Epidermal melanocyte (primary cell): ENCODE results near the gene FN3KRP.

Experiments
- DNase-seq: peaks from one replicate; pipeline ENCODE4 v3.0.0; 2011; ENCODE audit warnings: low spot score; ENCODE audit not compliant: insufficient read length

Gene FN3KRP

DNA sequence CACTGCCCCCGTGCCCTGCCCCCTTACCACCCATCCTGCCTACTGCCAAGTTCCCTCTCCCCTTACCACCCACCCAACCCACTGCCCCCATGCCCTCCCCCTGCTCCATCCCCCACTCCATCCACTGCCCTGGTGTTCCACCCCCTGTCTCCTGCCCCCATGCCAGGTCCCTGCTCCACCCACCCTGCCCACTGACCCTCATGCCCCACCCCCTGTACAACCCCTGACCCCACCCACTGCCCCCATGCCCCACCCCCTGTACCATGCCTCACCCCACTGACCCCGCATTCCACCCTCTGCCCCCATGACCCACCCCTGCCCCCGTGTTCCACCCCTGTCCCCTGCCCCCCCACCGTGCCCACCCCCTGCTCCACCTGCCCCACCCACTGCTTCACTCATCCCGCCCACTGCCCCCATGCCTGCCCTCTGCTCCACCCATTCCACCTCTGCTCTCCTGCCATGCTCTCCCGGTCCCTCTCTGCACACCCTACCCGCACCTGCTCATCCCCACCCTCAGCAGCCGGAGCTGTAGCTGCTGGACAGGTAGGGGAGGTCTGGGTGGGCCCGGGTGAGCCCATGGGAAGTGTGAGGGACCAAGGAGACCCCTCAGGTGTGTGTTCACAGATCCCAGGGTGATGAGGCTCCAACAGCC is 7.4 kb upstream of the FN3KRP start:
- DNase-seq, result no peak

GRCh38 chr17:82709676-82710498 is 6.6 kb upstream of the FN3KRP start:
- DNase-seq, result no peak

DNA sequence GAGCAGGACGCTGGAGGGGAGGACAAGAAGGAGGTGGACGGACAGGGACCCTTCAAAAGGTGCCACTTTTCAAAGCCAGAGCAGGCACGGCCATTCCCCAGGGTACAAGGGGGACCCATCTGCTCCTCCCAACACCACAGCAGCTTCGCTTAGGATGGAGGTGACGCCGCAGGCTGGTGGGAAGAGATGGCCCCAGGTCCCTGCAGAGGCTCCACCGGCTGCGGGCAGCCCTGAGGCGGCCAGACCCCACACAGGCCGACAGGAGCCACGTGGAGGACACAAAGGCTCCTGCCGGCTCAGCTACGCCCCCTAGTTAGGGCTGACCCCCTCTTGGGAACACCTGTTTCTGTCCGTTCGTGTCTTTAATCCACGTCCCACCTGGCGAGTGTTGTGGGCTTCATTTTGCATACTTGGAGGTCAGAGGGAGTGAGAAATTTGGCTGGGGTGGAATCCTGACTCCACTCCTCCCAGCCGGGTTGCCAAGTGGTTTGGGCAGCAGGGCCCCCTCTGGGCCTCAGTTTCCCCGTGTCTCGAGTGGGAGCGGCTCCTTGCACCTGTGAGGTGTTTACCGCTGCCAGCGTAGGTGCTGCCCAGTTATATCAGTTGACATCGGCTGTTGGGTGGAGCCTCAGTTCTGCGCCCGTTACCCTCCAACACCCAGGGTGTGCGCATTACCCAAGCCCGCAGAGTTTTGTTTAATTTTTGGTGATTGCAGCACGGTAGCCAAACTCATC is 5.8 kb upstream of the FN3KRP start:
- no peak for DNase-seq

GRCh38 chr17:82713071-82713723 is 3.3 kb upstream of the FN3KRP start:
- DNase-seq, result no peak

- no peak for DNase-seq
Observed at GRCh38 chr17:82718986-82719685, 2.6 kb downstream of the FN3KRP start.

DNA sequence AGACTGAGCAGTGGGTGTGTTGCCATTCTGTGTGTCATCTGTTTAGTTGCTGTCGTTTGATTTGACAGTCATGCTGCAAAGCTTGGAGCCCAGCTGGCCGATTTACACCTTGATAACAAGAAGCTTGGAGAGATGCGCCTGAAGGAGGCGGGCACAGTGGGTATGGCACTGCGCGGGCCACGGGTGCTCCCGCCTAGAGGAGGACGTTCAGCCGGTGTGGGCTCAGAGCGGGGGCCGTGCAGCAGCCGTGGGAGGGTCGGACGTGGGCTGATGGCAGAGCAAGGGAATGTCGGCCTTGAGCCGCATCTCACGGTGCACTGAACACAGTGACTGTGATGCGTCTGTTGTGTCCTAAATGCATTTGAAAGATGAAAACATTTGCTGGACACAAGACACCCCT is 3.7 kb downstream of the FN3KRP start:
- DNase-seq, result no peak

DNA sequence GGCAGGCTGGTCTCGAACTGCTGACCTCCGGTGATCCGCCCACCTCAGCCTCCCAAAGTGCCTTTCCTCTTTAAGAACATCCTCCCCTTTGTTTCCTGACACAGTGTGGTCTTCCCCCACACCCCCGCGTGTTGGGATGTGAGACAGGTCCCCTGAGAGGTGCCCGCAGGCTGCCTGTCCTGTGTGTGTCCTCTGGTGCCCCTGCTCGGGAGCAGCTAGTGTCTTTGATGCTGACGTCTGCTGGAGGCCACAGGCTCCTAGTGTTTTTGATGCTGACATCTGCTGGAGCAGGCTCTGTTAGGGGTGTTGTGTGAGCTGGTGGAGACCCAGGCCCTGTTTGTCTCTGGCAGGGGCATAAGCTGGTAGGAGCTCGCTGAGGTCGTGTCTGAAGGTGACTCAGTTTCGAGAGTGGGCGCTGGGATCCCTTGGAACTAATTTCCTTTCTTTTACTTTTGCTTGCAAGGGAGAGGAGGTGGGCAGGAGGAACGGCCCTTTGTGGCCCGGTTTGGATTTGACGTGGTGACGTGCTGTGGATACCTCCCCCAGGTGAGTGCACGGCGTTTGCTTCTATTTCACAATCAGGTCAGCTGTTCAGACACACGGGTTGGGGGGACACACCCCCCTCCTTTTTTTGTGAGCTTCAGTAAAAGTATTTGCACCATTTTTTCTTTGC is 6.0 kb downstream of the FN3KRP start:
- DNase-seq, result no peak

DNA sequence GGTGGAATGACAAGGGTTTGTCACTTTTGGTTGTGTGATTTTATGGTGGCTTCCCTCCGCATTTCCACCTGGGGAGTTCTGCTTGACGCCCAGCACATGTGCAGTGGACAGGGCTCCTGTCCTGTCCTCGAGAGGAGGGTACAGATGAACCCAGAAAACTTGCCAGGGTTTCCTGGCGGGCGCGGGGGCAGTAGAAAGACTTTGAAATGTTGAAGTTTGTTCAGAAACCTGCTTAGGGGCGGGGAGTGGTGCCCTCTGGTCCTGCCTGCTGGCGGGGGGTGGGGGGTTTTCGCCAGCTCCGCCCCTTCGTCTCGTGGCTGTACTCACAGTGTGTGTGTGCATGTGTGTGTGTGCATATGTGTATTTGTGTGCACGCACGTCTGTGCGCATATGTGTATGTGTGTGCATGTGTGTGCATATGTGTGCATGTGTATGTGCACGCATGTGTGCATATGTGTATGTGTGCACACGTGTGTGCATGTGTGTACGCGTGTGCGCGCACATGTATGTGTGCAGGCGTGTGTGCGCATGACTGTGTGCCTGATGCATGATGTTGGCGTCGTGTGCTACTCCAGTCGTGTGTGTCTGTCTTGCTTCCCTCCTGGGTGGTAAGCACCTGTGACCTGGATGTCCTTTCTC is 6.8 kb downstream of the FN3KRP start:
- DNase-seq, result no peak

- DNase-seq, result no peak
Observed at GRCh38 chr17:82726427-82726826, 9.9 kb downstream of the FN3KRP start.

DNA sequence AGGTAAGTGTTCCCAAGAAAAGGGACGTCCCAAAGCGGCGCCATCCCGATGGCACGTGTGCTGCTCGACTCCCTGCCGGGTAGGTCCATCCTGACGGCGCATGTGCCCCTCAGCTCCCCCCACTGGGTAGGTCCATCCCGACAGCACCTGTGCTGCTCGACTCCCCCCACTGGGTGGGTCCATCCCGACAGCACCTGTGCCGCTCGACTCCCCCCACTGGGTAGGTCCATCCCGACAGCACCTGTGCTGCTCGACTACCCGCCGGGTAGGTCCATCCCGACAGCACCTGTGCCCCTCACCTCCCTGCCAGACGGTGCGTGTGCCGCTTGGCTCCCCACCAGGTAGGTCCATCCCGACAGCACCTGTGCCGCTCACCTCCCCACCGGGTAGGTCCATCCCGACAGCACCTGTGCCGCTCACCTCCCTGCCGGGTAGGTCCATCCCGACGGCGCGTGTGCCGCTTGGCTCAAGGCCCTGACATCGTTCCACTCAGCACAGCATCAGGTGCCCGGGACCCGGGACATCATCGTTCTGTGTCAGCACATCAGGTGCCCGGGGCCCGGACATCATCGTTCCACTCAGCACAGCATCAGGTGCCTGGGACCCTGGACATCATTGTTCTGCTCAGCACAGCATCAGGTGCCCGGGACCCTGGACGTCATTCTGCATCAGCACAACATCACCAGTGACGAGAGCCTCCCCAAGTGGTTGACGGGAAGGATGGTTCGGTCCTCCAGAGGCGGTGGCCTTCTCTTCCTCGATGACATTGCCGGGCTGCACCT is 13.2 kb downstream of the FN3KRP start:
- DNase-seq, result no peak

- DNase-seq, result no peak
Observed at GRCh38 chr17:82732118-82732743, 15.7 kb downstream of the FN3KRP start.

- DNase-seq, result no peak
Observed at GRCh38 chr17:82734987-82735866, 18.7 kb downstream of the FN3KRP start, which contains the start of gene FN3K. TSS of gene FN3K (plus strand) at chr17:82735615. CDS start at chr17:82735637, 22 bp downstream.

DNA sequence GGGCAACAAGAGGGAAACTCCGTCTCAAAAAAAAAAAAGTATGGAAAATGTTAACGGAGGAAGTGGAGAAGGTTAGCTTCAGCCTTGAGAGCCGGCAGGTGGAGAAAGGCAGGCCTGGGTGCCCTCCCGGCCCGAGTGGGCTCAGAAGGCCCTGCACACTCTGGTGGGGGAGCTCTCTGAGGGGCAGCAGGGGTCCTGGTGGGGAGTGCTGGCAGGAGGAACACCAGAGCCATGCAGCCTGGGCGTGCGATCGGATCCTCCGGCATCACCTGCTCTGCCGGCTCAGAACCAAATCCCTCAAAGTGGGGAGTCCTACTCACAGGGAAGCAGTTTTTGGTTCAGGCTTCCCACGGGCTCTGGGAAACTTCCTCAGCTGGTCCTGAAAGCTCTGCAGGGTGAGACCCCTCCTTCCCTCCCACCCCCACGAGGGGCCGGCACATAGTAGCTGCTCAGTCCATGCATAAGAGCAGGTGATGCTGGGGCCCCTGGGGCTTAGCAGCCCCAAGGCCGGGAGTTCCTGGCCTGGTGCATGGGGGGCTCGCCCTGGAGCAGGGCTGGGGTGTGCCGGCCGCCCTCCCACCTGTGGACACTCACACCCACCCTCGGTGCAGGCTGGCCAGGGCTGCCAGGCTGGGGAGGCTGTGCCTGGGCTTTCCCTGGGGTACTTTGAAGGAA is 20.1 kb downstream of the FN3KRP start:
- no peak for DNase-seq

- DNase-seq, result no peak
Observed at GRCh38 chr17:82737967-82738877, 21.7 kb downstream of the FN3KRP start.

DNA sequence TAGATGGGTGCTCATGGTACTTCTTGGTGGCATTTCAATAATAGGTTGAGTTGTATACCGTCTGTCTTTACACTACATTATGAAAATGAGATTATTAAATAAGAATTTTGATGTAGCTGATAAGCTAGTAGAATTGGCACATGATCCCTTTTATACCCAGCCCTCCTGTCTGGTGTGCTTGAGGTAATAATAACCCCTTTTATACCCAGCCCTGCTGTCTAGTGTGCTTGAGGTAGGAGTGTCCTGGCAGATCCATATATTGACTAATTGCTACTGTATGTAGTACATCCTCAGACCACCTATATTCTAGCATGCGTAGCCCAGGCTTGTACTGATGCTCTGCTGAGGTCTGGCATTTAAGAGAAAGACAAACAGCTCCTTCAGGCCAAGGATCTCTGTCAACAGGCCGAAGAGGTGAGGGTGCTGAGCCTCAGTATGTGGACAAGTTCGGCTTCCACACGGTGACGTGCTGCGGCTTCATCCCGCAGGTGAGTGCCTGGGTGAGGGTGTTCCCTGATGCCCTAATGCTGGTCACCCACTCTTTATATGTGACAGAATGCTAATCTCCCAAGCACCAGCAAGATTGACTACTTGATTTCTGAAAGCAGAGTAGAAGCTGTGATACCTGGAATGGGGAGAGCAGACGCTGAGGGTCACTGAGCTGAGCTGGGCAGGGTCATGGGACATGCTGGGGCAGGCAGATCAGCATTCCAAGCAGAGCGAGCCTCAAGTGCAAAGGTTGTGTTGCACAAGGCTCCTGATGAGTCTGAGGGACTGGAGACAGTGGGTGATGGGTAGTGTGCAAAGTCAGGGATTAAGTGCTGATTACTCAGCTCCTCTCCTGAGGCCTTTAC is 24.6 kb downstream of the FN3KRP start:
- no peak for DNase-seq
